ENCODE data around the gene SETX.

SETX gene

GRCh38 chr9:132372177-132373095 is 17.6 kb upstream of the SETX start:
- Histone ChIP-seq H3K27me3 (ENCODE audit: low read depth, low read length) (no peaks in the 10 kb centered on the region), H2AFZ (ENCODE audit: low read depth, low read length) (no peak overlapping the region), H3K4me2 (ENCODE audit: low read length) (no peak overlapping the region), H3K9me3 (ENCODE audit: insufficient read depth, low read length) (no peaks in the 10 kb centered on the region), H4K20me1 (ENCODE audit: insufficient read depth, low read length) (no peaks in the 10 kb centered on the region), H3K36me3 (replicated peaks; ENCODE audit: low read depth, low read length) (peaks cover 11% of the 10 kb centered on the region), H3K9ac (ENCODE audit: low read length) (no peak overlapping the region), H3K4me3 (ENCODE audit: low read length) (no peak overlapping the region), H3K27ac (ENCODE audit: low read length) (no peak overlapping the region), H3K79me2 (ENCODE audit: low read length) (no peaks in the 10 kb centered on the region), H3K4me1 (ENCODE audit: low read length) (peaks cover 22% of the 10 kb centered on the region)
- TF ChIP-seq CTCF (IDR thresholded peaks at IDR 0.05; ENCODE audit: low read depth, low read length) = no peak
- TF ChIP-seq EZH2phosphoT487 (IDR thresholded peaks at IDR 0.05; ENCODE audit: low read depth) = no peak

- no peaks in the 10 kb centered on the region for H3K79me2 ChIP-seq (ENCODE audit: low read length)
- H3K4me1 ChIP-seq (ENCODE audit: low read length) = peaks cover 29% of the 10 kb centered on the region
- no peak overlapping the region for H3K4me3 ChIP-seq (ENCODE audit: low read length)
- no peak overlapping the region for H2AFZ ChIP-seq (ENCODE audit: low read depth, low read length)
- no peaks in the 10 kb centered on the region for H3K9me3 ChIP-seq (ENCODE audit: insufficient read depth, low read length)
- no peak overlapping the region for H3K4me2 ChIP-seq (ENCODE audit: low read length)
- H3K9ac ChIP-seq (ENCODE audit: low read length) = no peak overlapping the region
- no peak overlapping the region for H3K27ac ChIP-seq (ENCODE audit: low read length)
- H3K27me3 ChIP-seq (ENCODE audit: low read depth, low read length) = no peaks in the 10 kb centered on the region
- TF ChIP-seq CTCF (IDR thresholded peaks at IDR 0.05; ENCODE audit: low read depth, low read length) (no peak), EZH2phosphoT487 (IDR thresholded peaks at IDR 0.05; ENCODE audit: low read depth) (no peak)
- no peaks in the 10 kb centered on the region for H3K36me3 ChIP-seq (replicated peaks; ENCODE audit: low read depth, low read length)
- H4K20me1 ChIP-seq (ENCODE audit: insufficient read depth, low read length) = no peaks in the 10 kb centered on the region
Observed at GRCh38 chr9:132370592-132370991, 15.8 kb upstream of the SETX start.

GRCh38 chr9:132369421-132369820 is 14.6 kb upstream of the SETX start:
- no peaks in the 10 kb centered on the region for H3K36me3 ChIP-seq (replicated peaks; ENCODE audit: low read depth, low read length)
- no peaks in the 10 kb centered on the region for H3K79me2 ChIP-seq (ENCODE audit: low read length)
- H4K20me1 ChIP-seq (ENCODE audit: insufficient read depth, low read length) = no peaks in the 10 kb centered on the region
- H3K27ac ChIP-seq (ENCODE audit: low read length) = no peak overlapping the region
- no peak overlapping the region for H2AFZ ChIP-seq (ENCODE audit: low read depth, low read length)
- no peak overlapping the region for H3K4me2 ChIP-seq (ENCODE audit: low read length)
- H3K4me1 ChIP-seq (ENCODE audit: low read length) = peaks cover 31% of the 10 kb centered on the region
- H3K4me3 ChIP-seq (ENCODE audit: low read length) = no peak overlapping the region
- no peaks in the 10 kb centered on the region for H3K27me3 ChIP-seq (ENCODE audit: low read depth, low read length)
- H3K9ac ChIP-seq (ENCODE audit: low read length) = no peak overlapping the region
- no peaks in the 10 kb centered on the region for H3K9me3 ChIP-seq (ENCODE audit: insufficient read depth, low read length)
- TF ChIP-seq CTCF (IDR thresholded peaks at IDR 0.05; ENCODE audit: low read depth, low read length) (no peak), EZH2phosphoT487 (IDR thresholded peaks at IDR 0.05; ENCODE audit: low read depth) (no peak)

- no peak overlapping the region for H3K4me3 ChIP-seq (ENCODE audit: low read length)
- no peak overlapping the region for H3K27ac ChIP-seq (ENCODE audit: low read length)
- H3K9me3 ChIP-seq (ENCODE audit: insufficient read depth, low read length) = no peaks in the 10 kb centered on the region
- no peaks in the 10 kb centered on the region for H3K79me2 ChIP-seq (ENCODE audit: low read length)
- H3K9ac ChIP-seq (ENCODE audit: low read length) = no peak overlapping the region
- no peaks in the 10 kb centered on the region for H3K27me3 ChIP-seq (ENCODE audit: low read depth, low read length)
- no peak overlapping the region for H2AFZ ChIP-seq (ENCODE audit: low read depth, low read length)
- no peaks in the 10 kb centered on the region for H4K20me1 ChIP-seq (ENCODE audit: insufficient read depth, low read length)
- TF ChIP-seq CTCF (IDR thresholded peaks at IDR 0.05; ENCODE audit: low read depth, low read length) = no peak
- no peak for TF ChIP-seq EZH2phosphoT487 (IDR thresholded peaks at IDR 0.05; ENCODE audit: low read depth)
- peaks cover 15% of the 10 kb centered on the region for H3K4me1 ChIP-seq (ENCODE audit: low read length)
- H3K4me2 ChIP-seq (ENCODE audit: low read length) = no peak overlapping the region
- H3K36me3 ChIP-seq (replicated peaks; ENCODE audit: low read depth, low read length) = no peaks in the 10 kb centered on the region
Observed at GRCh38 chr9:132367613-132368313, 13.0 kb upstream of the SETX start.

Data from OCI-LY3 (cell line).